ENCODE data around the gene MRPL24. TPM values are rescaled to one million over a fixed set of nuclear protein-coding genes. Genes with fewer than 3 reads are reported as not detected.

The MRPL24 gene
- total RNA-seq, 2 donors from 2014 or later: 45.8 to 50.5 TPM

- H3K27me3 ChIP-seq: no peaks in the 10 kb centered on the region
- H3K36me3 ChIP-seq: peaks cover 22% of the 10 kb centered on the region
- peaks cover 0 to 74% of the 10 kb centered on the region in 2 donors for H3K4me1 ChIP-seq
- DNase-seq (ENCODE audit: low spot score): no peak
- no peaks in the 10 kb centered on the region for H3K9me3 ChIP-seq
- H3K4me3 ChIP-seq: peak overlapping the region; percentile 94 to 95
- no peak for TF ChIP-seq CTCF (IDR thresholded peaks at IDR 0.05)
- H3K27ac ChIP-seq: peak overlapping the region; percentile 96
Observed at GRCh38 chr1:156747742-156748669, 7.1 kb upstream of the MRPL24 start.

- Histone ChIP-seq H3K36me3 (peaks cover 32% of the 10 kb centered on the region), H3K9me3 (no peaks in the 10 kb centered on the region), H3K27me3 (no peaks in the 10 kb centered on the region), H3K4me3 (peak overlapping the region; percentile 94 to 95), H3K4me1 (peaks cover 0 to 65% of the 10 kb centered on the region in 2 donors), H3K27ac (peak overlapping the region; percentile 96)
- TF ChIP-seq CTCF (IDR thresholded peaks at IDR 0.05): no peak
- DNase-seq (ENCODE audit: low spot score): peak; percentile 97
Observed at GRCh38 chr1:156746728-156747631, 6.1 kb upstream of the MRPL24 start.

GRCh38 chr1:156746406-156746727 lies 5.5 kb upstream of the MRPL24 start:
- no peaks in the 10 kb centered on the region for H3K9me3 ChIP-seq
- TF ChIP-seq CTCF (IDR thresholded peaks at IDR 0.05): no peak
- H3K4me3 ChIP-seq: peak overlapping the region; percentile 94 to 95
- H3K4me1 ChIP-seq: peaks cover 0 to 69% of the 10 kb centered on the region in 2 donors
- H3K27me3 ChIP-seq: no peaks in the 10 kb centered on the region
- DNase-seq (ENCODE audit: low spot score): no peak
- H3K27ac ChIP-seq: peak overlapping the region; percentile 96
- H3K36me3 ChIP-seq: peaks cover 33% of the 10 kb centered on the region

GRCh38 chr1:156745881-156746280 lies 5.0 kb upstream of the MRPL24 start:
- H3K27ac ChIP-seq: peak overlapping the region; percentile 96
- TF ChIP-seq CTCF (IDR thresholded peaks at IDR 0.05): no peak
- peaks cover 33% of the 10 kb centered on the region for H3K36me3 ChIP-seq
- H3K4me3 ChIP-seq: peak overlapping the region in 1 of 2 donors; percentile 94
- no peaks in the 10 kb centered on the region for H3K27me3 ChIP-seq
- no peaks in the 10 kb centered on the region for H3K9me3 ChIP-seq
- peaks cover 0 to 70% of the 10 kb centered on the region in 2 donors for H3K4me1 ChIP-seq
- DNase-seq (ENCODE audit: low spot score): no peak

GRCh38 chr1:156744786-156745419 lies 4.0 kb upstream of the MRPL24 start:
- no peaks in the 10 kb centered on the region for H3K27me3 ChIP-seq
- H3K27ac ChIP-seq: peak overlapping the region; percentile 96
- no peak for TF ChIP-seq CTCF (IDR thresholded peaks at IDR 0.05)
- peaks cover 33% of the 10 kb centered on the region for H3K36me3 ChIP-seq
- no peaks in the 10 kb centered on the region for H3K9me3 ChIP-seq
- DNase-seq (ENCODE audit: low spot score): no peak
- H3K4me1 ChIP-seq: peaks cover 0 to 71% of the 10 kb centered on the region in 2 donors
- H3K4me3 ChIP-seq: no peak overlapping the region

Measured in right atrium auricular region (tissue), 2 donors.